B cell (primary cell): ENCODE results near the gene CDC25B.

Experiments
- CTCF ChIP-seq: fragments of 200-600 bp; IDR thresholded peaks from one replicate; pipeline ENCODE4 v1.8.0; 2022; ENCODE audit warnings: antibody characterized with exemption, mild to moderate bottlenecking
- EZH2 ChIP-seq: IDR thresholded peaks from 2 replicates; pipeline ENCODE4 v1.6.1; 2012; ENCODE audit warnings: borderline replicate concordance, low read depth, mild to moderate bottlenecking, moderate library complexity, low read length; ENCODE audit not compliant: insufficient read depth, poor library complexity, severe bottlenecking

- no peak for TF ChIP-seq EZH2
- no peak for TF ChIP-seq CTCF
Observed at GRCh38 chr20:3777381-3777715, 18.8 kb upstream of the CDC25B start.
